Endodermal cell (in vitro differentiated cells): Measurements from ENCODE around the gene ATG2B. TPM values are rescaled to one million over a fixed set of nuclear protein-coding genes. Genes with fewer than 3 reads are reported as not detected.

Source experiments
- DNase-seq: peaks from one replicate; pipeline ENCODE4 v3.0.0-alpha.2; 2017
- H3K27ac ChIP-seq: 2 replicates; pipeline ENCODE4 v1.5.1; 2013; ENCODE audit warnings: mild to moderate bottlenecking, low read depth, low read length, moderate library complexity
- H3K27me3 ChIP-seq: 2 replicates; pipeline ENCODE4 v1.6.1; 2013; ENCODE audit warnings: mild to moderate bottlenecking, low read length, moderate library complexity; ENCODE audit not compliant: insufficient read depth, control insufficient read depth, poor library complexity, severe bottlenecking
- H3K36me3 ChIP-seq: 2 replicates; pipeline ENCODE4 v1.7.0; 2013; ENCODE audit warnings: mild to moderate bottlenecking, low read length, moderate library complexity; ENCODE audit not compliant: control insufficient read depth, insufficient read depth
- H3K4me1 ChIP-seq: one replicate; pipeline ENCODE4 v1.7.0; 2013; ENCODE audit warnings: low read length; ENCODE audit not compliant: control insufficient read depth, insufficient read depth
- H3K4me3 ChIP-seq: 2 replicates; pipeline ENCODE4 v1.5.1; 2013; ENCODE audit warnings: mild to moderate bottlenecking, low read length, moderate library complexity
- H3K9ac ChIP-seq: 2 replicates; pipeline ENCODE4 v1.6.1; 2013; ENCODE audit warnings: mild to moderate bottlenecking, low read length, moderate library complexity; ENCODE audit not compliant: poor library complexity, severe bottlenecking; ENCODE audit errors: extremely low read depth
- H3K9me3 ChIP-seq: 2 replicates; pipeline ENCODE4 v1.6.1; 2013; ENCODE audit warnings: mild to moderate bottlenecking, low read length, moderate library complexity; ENCODE audit not compliant: control insufficient read depth
- H3K27ac Mint-ChIP-seq: 2 replicates; pipeline ENCODE4 v1.8.0; 2020; ENCODE audit warnings: mixed read lengths
- H3K27me3 Mint-ChIP-seq: 2 replicates; pipeline ENCODE4 v1.8.0; 2021; ENCODE audit warnings: mild to moderate bottlenecking, mixed read lengths; ENCODE audit not compliant: insufficient read depth
- H3K36me3 Mint-ChIP-seq: 2 replicates; pipeline ENCODE4 v1.8.0; 2020; ENCODE audit warnings: low read depth, mixed read lengths
- H3K4me1 Mint-ChIP-seq: 2 replicates; pipeline ENCODE4 v1.8.0; 2020; ENCODE audit warnings: mixed read lengths
- H3K4me3 Mint-ChIP-seq: 2 replicates; pipeline ENCODE4 v1.8.0; 2020; ENCODE audit warnings: mild to moderate bottlenecking, moderate library complexity, mixed read lengths
- H3K9me3 Mint-ChIP-seq: 2 replicates; pipeline ENCODE4 v1.8.0; 2020; ENCODE audit warnings: mild to moderate bottlenecking, mixed read lengths
- CTCF ChIP-seq: fragments of 200-600 bp; sonication (generic); conservative IDR thresholded peaks from 2 replicates; pipeline ENCODE4 v1.5.0; 2021; ENCODE audit warnings: antibody characterized with exemption, mild to moderate bottlenecking
- WGBS, 2 experiments: methylation state at CpG; one replicate each; pipeline versions ENCODE4 v1.1.5 to v1.1.7; 2013; ENCODE audit warnings: missing lambda C conversion rate in 2 of 2, mixed read lengths in 1 of 2; ENCODE audit not compliant: insufficient coverage in 1 of 2, insufficient read length in 1 of 2; 5-methylcytosine and 5-hydroxymethylcytosine counted together
- total RNA-seq, 2 donors: library from RNA; stranded (reverse); fragmentation: NEBNext Ultra II Directional in 1 of 2; extraction: Animal tissue kit (Norgen Biotek cat#: 25700) in 1 of 2; gene quantifications; 2 replicates in 1 of 2; 3 replicates in 1 of 2; pipeline ENCODE4 v1.2.1, GENCODE V29; 2021

ATG2B gene
- total RNA-seq, 2 donors from 2014 or later, result 9.7 to 14.1 TPM

DNA sequence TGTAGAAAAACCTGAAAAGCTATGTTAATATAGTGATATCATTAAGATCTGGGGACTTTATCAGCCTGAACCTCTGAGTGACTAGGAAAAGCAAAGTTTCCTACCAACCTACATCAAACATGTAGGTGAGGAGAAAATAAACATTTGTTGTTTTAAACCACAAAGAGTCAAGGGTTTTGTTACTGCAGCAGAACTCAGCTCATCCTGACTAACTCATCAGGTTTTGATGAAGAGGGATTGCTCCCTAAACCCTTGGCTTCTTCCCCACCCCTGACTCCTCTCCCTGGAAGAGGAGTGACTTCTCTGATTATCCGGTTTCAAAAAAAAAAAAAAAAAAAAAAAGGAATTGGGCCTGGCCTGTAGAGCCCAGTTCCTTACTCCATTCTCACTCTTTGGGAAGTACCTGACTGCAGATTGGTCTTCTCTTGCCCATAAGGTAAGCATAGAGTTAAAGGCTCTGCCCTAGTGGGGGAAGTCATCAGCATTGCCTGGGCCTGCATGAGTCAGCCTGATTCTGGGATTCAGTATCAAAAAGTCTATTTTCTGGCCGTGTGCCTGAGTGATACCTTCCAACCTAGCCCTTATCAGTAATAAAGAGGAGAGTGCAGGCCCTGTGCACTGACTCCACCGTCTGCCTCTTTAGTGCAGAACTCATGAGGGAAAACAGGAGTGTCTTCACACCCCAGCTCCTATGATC is 90.2 kb downstream of the ATG2B start:
- Mint-ChIP-seq H3K36me3 (peaks cover 4% of the 10 kb centered on the region), H3K4me3 (no peak overlapping the region), H3K27ac (no peak overlapping the region), H3K9me3 (peaks cover 27% of the 10 kb centered on the region), H3K27me3 (peaks cover 3% of the 10 kb centered on the region), H3K4me1 (peaks cover 13% of the 10 kb centered on the region)
- peaks cover 27% of the 10 kb centered on the region for H3K9me3 ChIP-seq
- no peak overlapping the region for H3K4me3 ChIP-seq
- DNase-seq, result no peak
- H3K27me3 ChIP-seq, result no peaks in the 10 kb centered on the region
- no peaks in the 10 kb centered on the region for H3K36me3 ChIP-seq
- H3K4me1 ChIP-seq, result no peaks in the 10 kb centered on the region
- H3K27ac ChIP-seq, result no peak overlapping the region
- 93 to 100% methylated on average over 1 to 2 of the region's 3 CpGs for WGBS, 2 experiments
- no peak overlapping the region for H3K9ac ChIP-seq
- no peak for TF ChIP-seq CTCF

DNA sequence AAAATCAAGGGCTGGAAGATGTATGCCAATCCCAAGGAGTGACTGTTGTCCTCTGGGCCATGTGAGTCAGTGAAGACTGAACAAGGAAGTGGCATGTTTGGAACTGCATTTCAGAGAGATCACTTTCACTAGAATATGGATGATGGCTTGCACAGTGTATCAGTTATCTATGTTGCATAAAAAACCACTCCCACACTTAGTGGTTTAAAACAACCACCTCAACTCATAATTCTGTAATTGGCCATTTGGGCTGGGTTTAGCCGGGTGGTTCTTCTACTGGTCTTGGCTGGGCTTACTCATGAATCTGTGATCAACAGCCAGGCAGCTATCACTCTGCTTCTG is 91.7 kb downstream of the ATG2B start:
- no peaks in the 10 kb centered on the region for H3K4me1 ChIP-seq
- Mint-ChIP-seq H3K36me3 (peaks cover 4% of the 10 kb centered on the region), H3K27me3 (peaks cover 3% of the 10 kb centered on the region), H3K9me3 (peaks cover 24% of the 10 kb centered on the region), H3K4me1 (peaks cover 13% of the 10 kb centered on the region), H3K27ac (no peak overlapping the region), H3K4me3 (no peak overlapping the region)
- H3K36me3 ChIP-seq, result no peaks in the 10 kb centered on the region
- no peak overlapping the region for H3K27ac ChIP-seq
- DNase-seq, result no peak
- WGBS, 2 experiments, result 97 to 100% methylated on average over 1 of the region's 1 CpG
- peaks cover 21% of the 10 kb centered on the region for H3K9me3 ChIP-seq
- TF ChIP-seq CTCF, result no peak
- H3K4me3 ChIP-seq, result no peak overlapping the region
- no peak overlapping the region for H3K9ac ChIP-seq
- H3K27me3 ChIP-seq, result no peaks in the 10 kb centered on the region

- no peak overlapping the region for H3K4me3 Mint-ChIP-seq
- H3K27me3 ChIP-seq, result no peaks in the 10 kb centered on the region
- no peaks in the 10 kb centered on the region for H3K4me1 ChIP-seq
- H3K9me3 ChIP-seq, result peaks cover 21% of the 10 kb centered on the region
- no peak for DNase-seq
- no peak for TF ChIP-seq CTCF
- no peaks in the 10 kb centered on the region for H3K36me3 ChIP-seq
- H3K9ac ChIP-seq, result no peak overlapping the region
- H3K36me3 Mint-ChIP-seq, result peaks cover 4% of the 10 kb centered on the region
- peaks cover 13% of the 10 kb centered on the region for H3K4me1 Mint-ChIP-seq
- H3K27me3 Mint-ChIP-seq, result peaks cover 3% of the 10 kb centered on the region
- H3K27ac ChIP-seq, result no peak overlapping the region
- no peak overlapping the region for H3K27ac Mint-ChIP-seq
- H3K9me3 Mint-ChIP-seq, result peaks cover 24% of the 10 kb centered on the region
- no peak overlapping the region for H3K4me3 ChIP-seq
- WGBS, 2 experiments, result 75 to 90% methylated on average over 6 to 8 of the region's 8 CpGs
Observed at GRCh38 chr14:96270565-96271420, 92.3 kb downstream of the ATG2B start.
